Dermis microvascular lymphatic vessel endothelial cell (primary cell): ENCODE data around the gene KIF23. TPM values are rescaled to one million over a fixed set of nuclear protein-coding genes. Genes with fewer than 3 reads are reported as not detected.
"Not testable (repeated sequence)": the region's sequence is repeated elsewhere in the genome, so short reads cannot be mapped to it uniquely, and the experiment has no call there.

Source experiments
- DNase-seq, 2 donors: peaks; one replicate each; pipeline versions ENCODE4 v3.0.0 to v3.0.0-alpha.2; 2010; ENCODE audit warnings: low read depth in 2 of 2
- total RNA-seq: library from RNA; depleted of rRNA; stranded (reverse); fragments of >200 nt; gene quantifications from 2 replicates; pipeline ENCODE4 v1.2.1, GENCODE V29; 2014

The KIF23 gene
- total RNA-seq, 1 donor from 2014 or later: 20.4 TPM

- DNase-seq: no peak
Measured at GRCh38 chr15:69434679-69435078, 20.5 kb downstream of the KIF23 start.

GRCh38 chr15:69435985-69436384 is 21.8 kb downstream of the KIF23 start:
- DNase-seq: no peak

- no peak for DNase-seq
Measured at GRCh38 chr15:69436951-69437350, 22.8 kb downstream of the KIF23 start.

GRCh38 chr15:69439623-69440022 is 25.5 kb downstream of the KIF23 start:
- no peak for DNase-seq

- no peak for DNase-seq
Measured at GRCh38 chr15:69443032-69443611, 29.0 kb downstream of the KIF23 start.

- no peak for DNase-seq
Measured at GRCh38 chr15:69444686-69445085, 30.5 kb downstream of the KIF23 start.

- no peak for DNase-seq
Measured at GRCh38 chr15:69446953-69447352, 32.8 kb downstream of the KIF23 start.

GRCh38 chr15:69450221-69450620 is 36.1 kb downstream of the KIF23 start:
- DNase-seq: not testable (repeated sequence)

GRCh38 chr15:69450968-69451695 is 37.0 kb downstream of the KIF23 start:
- DNase-seq: no peak

GRCh38 chr15:69451951-69452691 is 38.0 kb downstream of the KIF23 start:
- DNase-seq: peak in 1 of 2 donors; percentile 8

- peak; percentile 88 to 95 for DNase-seq
Measured at GRCh38 chr15:69452692-69453521, 38.8 kb downstream of the KIF23 start, which contains the start of gene RPLP1. RPLP1 (plus strand) TSS chr15:69452818; CDS start chr15:69452949, 131 bp downstream.

- DNase-seq: no peak
Measured at GRCh38 chr15:69454953-69455352, 40.8 kb downstream of the KIF23 start.

GRCh38 chr15:69456208-69457166 is 42.3 kb downstream of the KIF23 start:
- DNase-seq: no peak

GRCh38 chr15:69457304-69458280 is 43.4 kb downstream of the KIF23 start:
- DNase-seq: no peak

- DNase-seq: no peak
Measured at GRCh38 chr15:69459066-69459465, 44.9 kb downstream of the KIF23 start.

GRCh38 chr15:69460481-69460880 is 46.3 kb downstream of the KIF23 start:
- no peak for DNase-seq

GRCh38 chr15:69462030-69462492 is 47.9 kb downstream of the KIF23 start:
- DNase-seq: no peak

GRCh38 chr15:69462493-69463181 is 48.5 kb downstream of the KIF23 start:
- DNase-seq: peak; percentile 90 to 98
